ENCODE measurements around the gene ANKRD22.

Gene ANKRD22

GRCh38 chr10:88835096-88835909, 16.3 kb downstream of the ANKRD22 start:
- peak; percentile 68 for DNase-seq

DNA sequence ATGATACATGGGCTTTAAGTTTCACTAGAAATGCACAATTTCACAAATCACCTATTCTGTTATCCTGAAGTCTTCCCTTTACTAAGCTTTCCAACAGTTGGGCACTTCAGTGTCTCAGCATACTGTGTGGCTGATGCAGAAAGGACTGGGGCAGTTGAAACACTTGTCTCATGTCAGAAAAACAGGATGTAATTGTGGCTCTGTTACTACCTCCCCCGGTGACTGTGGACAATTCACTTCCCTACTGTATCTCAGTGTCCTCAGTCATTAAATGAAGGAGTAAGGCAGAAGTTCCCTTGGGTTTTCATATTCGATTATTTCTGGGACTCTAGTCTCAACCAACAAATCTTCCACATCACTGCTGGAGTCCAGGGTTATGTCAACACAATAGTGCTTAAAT, 17.9 kb downstream of the ANKRD22 start:
- no peak for DNase-seq

DNA sequence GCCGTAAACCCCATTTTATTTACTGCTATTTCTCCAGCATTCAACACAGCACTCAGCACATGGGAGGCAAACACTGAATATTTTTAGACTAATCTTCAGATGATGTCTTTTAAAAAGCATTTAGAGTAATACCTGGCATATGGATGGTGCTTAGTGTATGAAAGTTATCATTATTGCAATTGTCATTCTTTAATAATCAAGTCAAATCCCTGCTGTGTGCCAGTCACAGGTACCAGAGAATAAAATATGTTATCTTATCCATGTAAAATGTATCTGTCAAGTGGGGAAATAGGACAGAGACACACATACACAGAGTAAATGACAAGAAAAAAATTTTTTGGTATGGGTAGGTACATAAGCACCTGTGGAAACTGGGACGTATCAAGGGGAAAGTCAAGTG, 18.5 kb downstream of the ANKRD22 start:
- DNase-seq, result no peak

- DNase-seq, result no peak
These were observed 19.3 kb downstream of the ANKRD22 start for GRCh38 chr10:88832376-88832775.

DNA sequence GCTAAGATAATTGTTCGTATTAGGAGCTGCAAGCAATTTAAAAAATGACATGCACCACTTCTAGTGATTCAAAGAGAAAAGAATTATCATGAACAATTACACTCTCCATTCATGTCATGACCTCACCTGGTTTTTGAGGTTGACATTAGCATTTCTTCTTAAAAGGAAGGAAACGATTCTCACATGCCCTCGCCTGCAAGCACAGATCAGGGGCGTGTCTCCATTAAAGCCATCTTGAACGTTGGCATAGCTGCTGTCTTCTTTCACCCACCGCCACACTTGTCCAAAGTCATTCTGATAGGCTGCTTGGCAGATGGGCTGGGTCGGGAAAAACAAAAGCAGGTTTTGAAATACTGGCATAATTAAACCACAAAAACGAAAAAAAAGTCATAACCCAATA, 19.9 kb downstream of the ANKRD22 start:
- DNase-seq, result no peak

DNA sequence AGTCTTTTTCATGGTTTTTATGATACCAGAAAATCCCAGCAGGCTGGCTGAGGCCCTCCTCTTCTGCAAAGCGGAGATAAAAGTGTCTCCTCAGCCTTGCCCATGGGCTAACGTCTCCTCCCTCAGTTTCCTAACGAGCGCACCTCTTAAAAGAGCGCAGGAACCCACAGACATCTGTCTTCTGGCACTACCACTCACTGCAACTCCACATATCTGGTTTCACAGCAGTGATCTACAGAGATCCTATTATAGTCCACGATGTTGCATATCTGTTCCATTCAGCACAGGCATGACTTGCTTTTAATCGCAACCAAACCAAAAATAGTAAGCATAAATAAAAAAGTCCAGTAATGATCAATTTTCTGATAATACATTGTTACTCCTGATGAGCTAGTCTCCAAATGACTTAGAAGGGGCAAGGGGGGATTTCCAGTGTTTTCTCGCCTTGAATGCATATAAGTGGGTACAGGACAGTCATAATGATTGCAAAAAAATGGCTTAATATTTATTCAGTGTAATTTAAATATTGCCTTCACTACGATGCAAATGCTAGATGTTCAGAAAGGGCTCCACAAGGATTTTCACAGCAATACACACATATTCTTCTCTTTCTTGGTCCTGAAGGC, 20.9 kb downstream of the ANKRD22 start:
- DNase-seq, result no peak

- DNase-seq, result no peak
These were observed 23.3 kb downstream of the ANKRD22 start for GRCh38 chr10:88828310-88828709.

DNA sequence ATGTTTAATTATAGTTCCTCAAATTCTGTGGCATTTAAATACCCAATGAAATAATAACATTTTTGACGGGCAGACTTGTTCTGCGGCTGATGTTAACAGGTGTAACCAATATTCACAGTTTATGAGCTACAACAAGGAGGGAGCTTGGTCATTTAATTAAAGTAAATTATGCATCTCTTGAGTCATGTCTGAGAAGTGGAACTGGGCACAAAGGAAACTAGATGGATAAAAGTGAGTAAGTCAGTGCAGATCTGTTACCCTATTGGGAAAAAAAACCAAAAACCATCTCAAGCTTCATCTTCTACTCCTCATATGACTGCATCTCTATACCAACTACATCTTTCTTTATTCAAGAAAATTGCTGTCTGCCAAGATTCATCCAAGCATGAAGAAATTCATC, 24.0 kb downstream of the ANKRD22 start:
- DNase-seq, result no peak

DNA sequence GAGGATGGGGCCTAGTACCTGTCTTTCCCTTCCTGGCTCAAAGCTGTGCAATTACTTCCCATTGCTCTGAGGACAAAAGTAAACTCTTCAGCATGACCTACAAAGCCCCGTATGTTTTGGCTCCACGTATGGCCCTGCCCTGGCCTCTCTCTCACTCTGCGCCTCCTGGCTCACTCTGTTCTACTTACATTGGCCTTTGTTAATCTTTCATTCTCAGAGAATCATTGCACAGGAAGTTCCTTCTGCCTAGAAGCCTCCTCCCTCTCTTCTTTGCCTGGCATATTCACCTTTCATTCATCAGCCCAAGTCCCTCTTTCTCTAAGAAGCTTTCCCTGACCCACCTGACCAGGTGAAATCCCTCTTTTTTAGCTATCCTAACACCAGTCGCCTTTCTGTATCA, 25.3 kb downstream of the ANKRD22 start:
- DNase-seq, result no peak

GRCh38 chr10:88820748-88821401, 30.8 kb downstream of the ANKRD22 start:
- peak; percentile 48 for DNase-seq

DNA sequence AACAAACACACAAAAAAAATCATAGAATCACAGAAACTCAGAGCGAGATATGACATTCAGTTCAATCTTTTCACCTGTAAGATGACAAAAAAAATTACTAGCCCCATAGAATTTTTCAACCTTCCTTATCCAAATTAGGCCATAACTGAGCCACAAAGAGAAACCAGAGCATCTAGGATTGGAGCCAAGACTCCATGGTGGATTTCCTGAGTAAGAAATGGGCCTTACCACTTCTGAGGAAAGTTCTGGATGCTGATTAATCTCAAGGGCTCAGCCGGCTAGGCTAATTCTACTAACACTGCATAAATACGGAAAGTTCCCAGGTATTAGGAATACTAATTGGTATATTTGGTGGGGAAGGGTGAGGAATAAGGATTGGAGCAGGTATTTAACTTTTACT, 32.4 kb downstream of the ANKRD22 start:
- DNase-seq, result peak; percentile 16

GRCh38 chr10:88813200-88813599, 38.4 kb downstream of the ANKRD22 start:
- no peak for DNase-seq

DNA sequence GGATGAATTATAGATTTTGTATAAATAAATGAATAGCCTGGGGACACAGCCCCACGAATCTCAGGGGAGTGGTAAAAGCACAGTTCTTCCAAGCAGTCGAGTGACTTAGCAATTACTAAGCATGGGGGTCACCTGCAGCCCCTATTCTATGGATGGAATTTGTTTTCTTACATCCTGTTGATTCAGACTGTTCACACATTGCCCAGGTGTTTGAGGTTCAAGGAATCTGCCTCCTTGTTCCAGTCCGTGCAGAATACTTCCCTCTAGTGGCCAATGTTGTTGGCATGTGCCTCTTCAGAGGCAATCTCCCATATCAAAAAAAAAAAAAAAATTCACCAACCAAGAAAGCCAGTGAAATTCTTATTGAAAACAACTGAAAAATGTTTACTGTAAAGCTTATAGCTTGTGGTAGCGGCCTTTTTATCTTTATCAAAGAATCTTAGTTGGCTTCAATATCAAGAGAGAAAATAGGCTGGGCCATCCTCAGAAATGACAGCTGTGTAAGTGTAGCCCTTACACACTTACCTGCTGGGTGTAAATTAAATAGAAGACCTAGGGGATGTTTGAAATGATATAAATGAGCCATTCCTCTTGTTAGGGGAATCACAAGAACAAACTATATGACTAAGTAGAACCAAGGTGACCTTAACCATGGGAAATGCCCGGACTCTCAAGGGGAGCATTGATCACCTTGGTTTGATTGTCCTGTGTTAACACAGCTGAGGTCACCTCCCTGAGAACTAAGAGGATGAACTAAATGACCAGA, 41.3 kb downstream of the ANKRD22 start:
- DNase-seq, result peak; percentile 27

DNA sequence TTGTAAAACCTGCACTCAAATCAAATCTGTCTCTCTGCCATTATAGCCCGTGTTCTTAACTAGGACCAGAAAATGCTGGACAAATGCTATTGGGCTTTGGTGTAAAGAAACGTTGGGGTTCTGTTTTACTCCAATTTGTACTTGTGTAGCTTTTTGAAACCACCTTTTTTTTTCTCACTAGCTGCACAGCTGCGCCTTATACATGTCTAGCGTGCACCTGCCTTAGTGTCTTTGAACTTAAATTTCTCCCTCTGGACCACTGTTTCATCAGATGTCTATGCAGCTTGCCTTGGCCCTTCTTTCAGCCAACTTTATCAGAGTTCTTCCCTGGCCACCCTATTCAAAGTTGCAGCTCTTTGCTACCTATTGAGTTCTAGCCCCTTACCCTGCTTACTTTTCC, 42.0 kb downstream of the ANKRD22 start:
- DNase-seq, result no peak

DNA sequence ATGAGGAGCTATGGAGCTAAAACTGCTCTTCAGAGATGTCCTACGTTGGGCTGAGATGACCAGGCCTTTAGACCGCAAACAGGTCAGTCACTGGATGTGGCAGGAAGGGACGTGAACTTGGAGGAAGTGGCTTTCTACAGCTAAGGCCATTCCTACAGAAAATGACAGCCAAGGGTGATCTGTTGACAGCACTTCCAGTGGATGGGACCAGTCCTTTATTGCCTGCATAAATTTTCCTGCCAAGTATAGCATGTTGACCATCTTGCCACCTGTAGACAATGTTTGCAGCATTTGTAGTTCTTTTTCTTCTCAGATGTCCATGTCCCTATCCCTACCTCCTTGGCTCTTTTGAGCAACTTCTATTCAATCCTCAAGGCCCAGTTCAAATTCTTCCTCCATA, 45.7 kb downstream of the ANKRD22 start:
- DNase-seq, result no peak

DNA sequence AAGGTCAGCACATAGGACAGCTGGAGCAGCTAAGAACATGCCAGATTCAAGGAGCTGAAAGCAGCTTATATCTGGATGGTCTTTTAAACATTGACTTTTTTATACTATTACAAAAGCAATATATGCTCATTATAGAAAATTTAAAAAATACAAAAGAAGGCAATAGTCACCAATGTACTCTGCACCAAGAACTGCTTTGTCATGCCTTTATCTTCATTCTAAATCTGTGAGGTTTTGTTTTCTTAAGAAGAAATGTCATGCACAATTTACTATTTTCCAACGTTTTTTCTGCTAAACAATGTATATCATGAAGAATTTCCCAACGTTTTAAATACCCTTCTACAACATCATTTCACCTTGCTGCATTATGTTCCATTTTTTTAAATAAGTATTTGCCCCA, 46.3 kb downstream of the ANKRD22 start:
- DNase-seq, result no peak

DNA sequence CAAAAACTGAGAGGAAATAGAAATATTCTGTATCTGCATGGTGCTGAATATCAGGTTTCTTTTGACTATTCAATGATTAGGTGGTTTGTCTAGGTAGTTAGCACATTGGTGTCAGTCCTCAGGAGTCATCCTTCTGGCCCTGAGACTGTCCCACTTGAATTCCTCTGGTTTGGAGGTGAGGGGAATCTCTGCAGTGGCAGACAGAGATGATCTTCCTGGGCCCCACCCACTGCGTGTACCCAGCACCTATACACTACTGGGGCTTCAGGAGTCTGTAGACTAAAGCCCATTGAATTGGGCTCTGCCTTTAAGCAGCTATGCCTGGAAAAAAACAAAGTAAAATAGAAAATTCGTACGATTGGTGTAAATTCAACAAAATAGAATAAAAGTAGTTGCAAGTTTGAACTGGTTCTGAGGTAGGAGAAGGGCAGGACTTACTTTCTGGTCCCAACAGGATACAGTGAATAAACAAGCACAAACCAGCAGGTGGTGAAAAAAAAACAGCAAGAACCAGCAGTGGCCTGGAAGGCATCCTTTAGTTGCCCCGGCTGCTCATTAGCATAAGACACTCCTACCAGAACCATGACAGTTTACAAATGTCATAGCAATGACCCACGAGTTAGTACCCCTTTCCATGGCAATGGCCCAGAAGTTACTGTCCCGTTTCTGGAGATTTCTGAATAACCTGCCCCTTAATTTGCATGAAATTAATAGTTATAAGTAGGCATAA, 47.4 kb downstream of the ANKRD22 start:
- DNase-seq, result no peak

GRCh38 chr10:88803641-88804040, 48.0 kb downstream of the ANKRD22 start:
- no peak for DNase-seq

GRCh38 chr10:88802523-88803285, 48.9 kb downstream of the ANKRD22 start, which contains the start of gene LIPM:
Gene LIPM (plus strand): TSS chr10:88802730. CDS start chr10:88802897, 167 bp downstream.
- no peak for DNase-seq

- DNase-seq, result peak; percentile 89
These were observed 51.2 kb downstream of the ANKRD22 start for GRCh38 chr10:88800152-88801125.

All from NCI-H226 (cell line).